Measurements from ENCODE around the gene C6orf163.
A peak's percentile ranks its signal among the peaks of the same experiment; 100 is the strongest.

The C6orf163 gene

GRCh38 chr6:87356181-87356580 lies 11.6 kb downstream of the C6orf163 start:
- no peak for DNase-seq (ENCODE audit: low read depth in 4 of 4, low spot score in 1 of 4)

GRCh38 chr6:87357479-87358196 lies 13.0 kb downstream of the C6orf163 start:
- DNase-seq (ENCODE audit: low read depth in 4 of 4, low spot score in 1 of 4) = no peak

GRCh38 chr6:87364602-87365252 lies 20.1 kb downstream of the C6orf163 start:
- DNase-seq (ENCODE audit: low read depth in 4 of 4, low spot score in 1 of 4) = no peak

GRCh38 chr6:87366072-87366827 lies 21.6 kb downstream of the C6orf163 start:
- no peak for DNase-seq (ENCODE audit: low read depth in 4 of 4, low spot score in 1 of 4)

GRCh38 chr6:87366899-87367298 lies 22.3 kb downstream of the C6orf163 start:
- DNase-seq (ENCODE audit: low read depth in 4 of 4, low spot score in 1 of 4) = no peak

- no peak for DNase-seq (ENCODE audit: low read depth in 4 of 4, low spot score in 1 of 4)
These were observed 28.8 kb downstream of the C6orf163 start for GRCh38 chr6:87373377-87373776.

- no peak for DNase-seq (ENCODE audit: low read depth in 4 of 4, low spot score in 1 of 4)
These were observed 30.7 kb downstream of the C6orf163 start for GRCh38 chr6:87375315-87375714.

- no peak for DNase-seq (ENCODE audit: low read depth in 4 of 4, low spot score in 1 of 4)
These were observed 32.0 kb downstream of the C6orf163 start for GRCh38 chr6:87376643-87377042.

- no peak for DNase-seq (ENCODE audit: low read depth in 4 of 4, low spot score in 1 of 4)
These were observed 34.3 kb downstream of the C6orf163 start for GRCh38 chr6:87378947-87379346.

- no peak for DNase-seq (ENCODE audit: low read depth in 4 of 4, low spot score in 1 of 4)
These were observed 38.2 kb downstream of the C6orf163 start for GRCh38 chr6:87382861-87383260.

GRCh38 chr6:87384038-87384437 lies 39.4 kb downstream of the C6orf163 start:
- DNase-seq (ENCODE audit: low read depth in 4 of 4, low spot score in 1 of 4) = no peak

GRCh38 chr6:87384449-87384848 lies 39.8 kb downstream of the C6orf163 start:
- no peak for DNase-seq (ENCODE audit: low read depth in 4 of 4, low spot score in 1 of 4)

GRCh38 chr6:87391334-87391733 lies 46.7 kb downstream of the C6orf163 start:
- DNase-seq (ENCODE audit: low read depth in 4 of 4, low spot score in 1 of 4) = no peak

GRCh38 chr6:87393026-87393622 lies 48.5 kb downstream of the C6orf163 start:
- no peak for DNase-seq (ENCODE audit: low read depth in 4 of 4, low spot score in 1 of 4)

- no peak for DNase-seq (ENCODE audit: low read depth in 4 of 4, low spot score in 1 of 4)
These were observed 50.8 kb downstream of the C6orf163 start for GRCh38 chr6:87395431-87395830.

- DNase-seq (ENCODE audit: low read depth in 4 of 4, low spot score in 1 of 4) = no peak
These were observed 52.2 kb downstream of the C6orf163 start for GRCh38 chr6:87396595-87397392.

- no peak for DNase-seq (ENCODE audit: low read depth in 4 of 4, low spot score in 1 of 4)
These were observed 53.0 kb downstream of the C6orf163 start for GRCh38 chr6:87397656-87398055.

GRCh38 chr6:87401832-87402231 lies 57.2 kb downstream of the C6orf163 start:
- DNase-seq (ENCODE audit: low read depth in 4 of 4, low spot score in 1 of 4) = no peak

- no peak for DNase-seq (ENCODE audit: low read depth in 4 of 4, low spot score in 1 of 4)
These were observed 62.9 kb downstream of the C6orf163 start for GRCh38 chr6:87407561-87407900.

- peak; percentile 49 to 67 (median 58) for DNase-seq (ENCODE audit: low read depth in 4 of 4, low spot score in 1 of 4)
These were observed 63.5 kb downstream of the C6orf163 start, which contains the start of gene CFAP206 for GRCh38 chr6:87407901-87408720. Gene CFAP206 (plus strand): TSS chr6:87407972. CDS start chr6:87409840, 1,868 bp downstream.

All from stimulated activated CD4-positive, alpha-beta T cell treated with anti-CD3 and anti-CD28 coated beads, Interleukin-1b, Interleukin-23, amount 100 ng/mL, for 24 hours (primary cell).